ENCODE data around the gene GABRE. TPM values are rescaled to one million over a fixed set of nuclear protein-coding genes. Genes with fewer than 3 reads are reported as not detected.

The GABRE gene, protein sequence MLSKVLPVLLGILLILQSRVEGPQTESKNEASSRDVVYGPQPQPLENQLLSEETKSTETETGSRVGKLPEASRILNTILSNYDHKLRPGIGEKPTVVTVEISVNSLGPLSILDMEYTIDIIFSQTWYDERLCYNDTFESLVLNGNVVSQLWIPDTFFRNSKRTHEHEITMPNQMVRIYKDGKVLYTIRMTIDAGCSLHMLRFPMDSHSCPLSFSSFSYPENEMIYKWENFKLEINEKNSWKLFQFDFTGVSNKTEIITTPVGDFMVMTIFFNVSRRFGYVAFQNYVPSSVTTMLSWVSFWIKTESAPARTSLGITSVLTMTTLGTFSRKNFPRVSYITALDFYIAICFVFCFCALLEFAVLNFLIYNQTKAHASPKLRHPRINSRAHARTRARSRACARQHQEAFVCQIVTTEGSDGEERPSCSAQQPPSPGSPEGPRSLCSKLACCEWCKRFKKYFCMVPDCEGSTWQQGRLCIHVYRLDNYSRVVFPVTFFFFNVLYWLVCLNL
- total RNA-seq (2022; extraction: Qiagen RNA extraction), result 16.1 to 20.9 TPM (median 17.7 TPM) in 5 replicates

DNA sequence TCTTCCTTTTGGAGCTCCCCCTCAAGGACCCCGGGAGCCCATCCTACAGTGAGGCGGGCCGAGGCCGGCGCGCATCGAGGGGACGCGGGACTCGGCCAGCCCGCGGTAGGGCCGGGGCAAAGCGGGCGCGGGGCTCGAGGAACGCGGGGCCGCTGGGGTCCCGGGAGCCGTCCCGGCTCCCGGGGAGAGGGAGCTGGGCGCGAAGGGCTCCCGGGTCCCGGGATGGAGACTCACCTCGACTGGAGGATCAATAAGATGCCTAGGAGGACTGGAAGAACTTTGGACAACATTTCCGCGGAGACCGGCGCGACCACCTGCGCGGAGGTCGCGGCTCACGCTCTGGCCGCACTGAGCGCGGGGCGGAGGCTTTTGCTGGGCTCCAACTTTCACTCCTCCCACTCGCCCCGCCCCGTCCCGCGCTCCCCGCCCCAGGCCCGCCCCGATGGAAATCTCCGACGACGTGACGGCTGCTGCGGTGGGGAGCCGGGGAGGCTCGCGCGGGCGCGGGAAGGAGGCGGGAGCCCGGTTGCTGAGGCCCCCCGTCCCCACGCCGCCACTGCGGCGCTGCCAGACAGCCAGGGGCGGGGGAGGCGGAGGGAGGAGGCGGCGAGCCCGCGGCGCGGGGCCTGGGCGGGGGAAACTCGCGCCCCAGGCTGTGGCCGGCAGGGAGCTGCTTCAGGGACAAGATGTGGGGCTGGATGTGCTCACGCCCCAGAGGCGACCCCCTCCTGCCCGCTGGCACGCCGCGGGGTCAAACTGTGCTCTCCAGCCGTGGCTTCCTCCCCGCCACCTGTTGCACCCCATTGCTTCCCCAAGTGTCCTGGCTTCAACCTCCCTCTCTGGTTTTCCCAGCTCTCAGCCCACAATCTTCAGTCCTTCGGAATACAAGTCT lies at the start of gene GABRE:
Gene GABRE, minus strand, starts transcription at position 341 of the 892 bp plus-strand sequence. Its CDS starts 51 bp downstream, at position 290.

GRCh38 chrX:151912780-151913179 lies 61.7 kb downstream of the GABRE start, which contains the start of gene MAGEA4:
MAGEA4 (plus strand) TSS chrX:151912889; CDS start chrX:151923665, 10,776 bp downstream.

Other genes with a start within 250 kb of the GABRE start
- not detected in 5 replicates for gene CNGA2, start 239.9 kb downstream of the GABRE start, total RNA-seq (2022; extraction: Qiagen RNA extraction)
- gene MAGEA4, start 61.8 kb downstream of the GABRE start, total RNA-seq (2022; extraction: Qiagen RNA extraction), result not detected in 5 replicates
- gene MAGEA10, start 163.9 kb upstream of the GABRE start, total RNA-seq (2022; extraction: Qiagen RNA extraction), result 0.05 TPM in 1 of 5 replicates, not detected in the others